K562 (cell line): ENCODE data around the gene RETSAT. TPM values are rescaled to one million over a fixed set of nuclear protein-coding genes. Genes with fewer than 3 reads are reported as not detected.

Source experiments
- ATAC-seq: fragments of 200-7000 bp; cut with Tn5 transposase; 3 replicates; pipeline ENCODE4 v1.9.1; 2020; ENCODE audit warnings: moderate library complexity
- Bru-seq: library from RNA; stranded (reverse); fragments of 400-500 nt; gene quantifications from one replicate; lab custom pipeline; 2021; lab: Mats Ljungman, UMichigan
- BruChase-seq, 2 experiments: library from RNA; stranded (reverse); fragments of 400-500 nt; gene quantifications; one replicate each; lab custom pipeline; 2021; lab: Mats Ljungman, UMichigan
- BruUV-seq: library from RNA; stranded (reverse); fragments of 400-500 nt; replicated peaks from 2 replicates; lab custom pipeline; 2021; lab: Mats Ljungman, UMichigan
- CTCF ChIA-PET: fragments of 300-600 bp; formaldehyde crosslinking; extraction: SDS; loops from one replicate; lab custom pipeline; 2021; ENCODE audit warnings: low intra/inter-chr PET ratio; lab: Yijun Ruan, JAX
- POLR2A ChIA-PET: fragments of 300-600, 350-650 bp; sonication (Branson Sonifier 250); formaldehyde crosslinking; extraction: SDS; loops from one replicate; lab custom pipeline; 2021; ENCODE audit warnings: antibody characterized with exemption, inconsistent platforms; lab: Yijun Ruan, JAX
- DNase-seq, 4 experiments: peaks; one replicate each; pipeline versions ENCODE4 v3.0.0 to v3.0.0-alpha.2; 2011 to 2018; ENCODE audit warnings: low spot score in 3 of 4, mixed read lengths in 3 of 4; ENCODE audit errors: extremely low read depth in 1 of 4
- FAIRE-seq: peaks from 2 replicates; lab custom pipeline; 2011; peaks lifted over from hg19 to GRCh38; lab: Jason Lieb, UNC
- H2AFZ ChIP-seq: 2 replicates; pipeline ENCODE4 v1.6.0; 2011; ENCODE audit warnings: low read depth, low read length, control low read depth, inconsistent platforms
- H3K27ac ChIP-seq: fragments of 200-600 bp; 3 replicates; pipeline ENCODE4 v1.8.0; 2011; ENCODE audit warnings: low read depth, mild to moderate bottlenecking, control low read depth, inconsistent platforms, low read length, moderate library complexity, mixed read lengths; ENCODE audit errors: extremely low read depth
- H3K27me3 ChIP-seq, 2 experiments: fragments of 300-600 bp in 1 of 2; 2 replicates in 1 of 2; 3 replicates in 1 of 2; pipeline versions ENCODE4 v1.6.0 to v1.8.0; 2011; ENCODE audit warnings: inconsistent platforms in 2 of 2, low read length in 2 of 2, mild to moderate bottlenecking in 1 of 2, mixed read lengths in 1 of 2, moderate library complexity in 1 of 2; ENCODE audit not compliant: control insufficient read depth in 2 of 2, insufficient read depth in 2 of 2
- H3K36me3 ChIP-seq: fragments of 300-600 bp; 3 replicates; pipeline ENCODE4 v1.8.0; 2011; ENCODE audit warnings: mild to moderate bottlenecking, low read length, inconsistent platforms; ENCODE audit not compliant: control insufficient read depth, insufficient read depth
- H3K4me1 ChIP-seq, 2 experiments: fragments of 200-600 bp in 1 of 2; replicated peaks in 1 of 2; 2 replicates in 1 of 2; 3 replicates in 1 of 2; pipeline versions ENCODE4 v1.5.1 to v1.8.0; 2011; ENCODE audit warnings: inconsistent platforms in 2 of 2, low read length in 2 of 2, mild to moderate bottlenecking in 1 of 2, mixed read lengths in 1 of 2, moderate library complexity in 1 of 2; ENCODE audit not compliant: control insufficient read depth in 2 of 2, insufficient read depth in 2 of 2
- H3K4me2 ChIP-seq: 2 replicates; pipeline ENCODE4 v1.6.1; 2011; ENCODE audit warnings: low read length, control low read depth, inconsistent platforms, mixed read lengths; ENCODE audit not compliant: insufficient read depth
- H3K4me3 ChIP-seq: fragments of 200-600 bp; sonication (generic), shearing (Covaris generic); 2 replicates; pipeline ENCODE4 v1.5.1; 2016; ENCODE audit warnings: control low read depth, inconsistent platforms
- H3K79me2 ChIP-seq: fragments of 200-600 bp; 3 replicates; pipeline ENCODE4 v1.8.0; 2011; ENCODE audit warnings: low read length, inconsistent platforms; ENCODE audit not compliant: control insufficient read depth, insufficient read depth
- H3K9ac ChIP-seq, 2 experiments: 2 replicates each; pipeline versions ENCODE4 v1.6.0 to v1.6.1; 2011; ENCODE audit warnings: low read depth in 2 of 2, low read length in 2 of 2, control low read depth in 1 of 2, inconsistent platforms in 1 of 2, mild to moderate bottlenecking in 1 of 2, mixed read lengths in 1 of 2; ENCODE audit not compliant: insufficient read depth in 1 of 2
- H3K9me1 ChIP-seq: one replicate; pipeline ENCODE4 v1.6.0; 2011; ENCODE audit warnings: inconsistent platforms, mild to moderate bottlenecking, low read length, moderate library complexity; ENCODE audit not compliant: control insufficient read depth, insufficient read depth
- H3K9me3 ChIP-seq: replicated peaks from 2 replicates; pipeline ENCODE4 v1.5.1; 2011; ENCODE audit warnings: low read depth, low read length, inconsistent platforms; ENCODE audit not compliant: control insufficient read depth, insufficient read depth
- H4K20me1 ChIP-seq: replicated peaks from 2 replicates; pipeline ENCODE4 v1.6.1; 2011; ENCODE audit warnings: low read length, inconsistent platforms, mixed read lengths; ENCODE audit not compliant: control insufficient read depth, insufficient read depth
- CBFA2T2 ChIP-seq: fragments of 450-650 bp; conservative IDR thresholded peaks from 2 replicates; pipeline ENCODE4 v1.6.1; 2017; ENCODE audit warnings: mild to moderate bottlenecking
- GABPB1 ChIP-seq: sonication (generic); formaldehyde crosslinking; IDR thresholded peaks from 2 replicates; pipeline ENCODE4 v1.8.0; 2022; ENCODE audit warnings: mild to moderate bottlenecking, missing genetic modification reagents
- MAZ ChIP-seq, 2 experiments: fragments of 450-650 bp in 1 of 2; sonication (generic) in 1 of 2; formaldehyde crosslinking; IDR thresholded peaks in 1 of 2; conservative IDR thresholded peaks in 1 of 2; 2 replicates each; pipeline versions ENCODE4 v1.4.0 to v1.5.0; 2020; ENCODE audit warnings: mild to moderate bottlenecking in 1 of 2, missing genetic modification reagents in 1 of 2
- PHF21A ChIP-seq: fragments of 450-650 bp; IDR thresholded peaks from 2 replicates; pipeline ENCODE4 v1.6.1; 2017; ENCODE audit warnings: low read depth, borderline replicate concordance
- POLR2G ChIP-seq: fragments of 200-400 bp; formaldehyde crosslinking; IDR thresholded peaks from 2 replicates; pipeline ENCODE4 v1.6.1; 2017; ENCODE audit warnings: low read depth, mild to moderate bottlenecking, antibody characterized with exemption, low read length, moderate library complexity
- SLC30A9 ChIP-seq: fragments of 250-450 bp; sonication (Bioruptor Pico); IDR thresholded peaks from 2 replicates; pipeline ENCODE4 v1.8.0; 2022; ENCODE audit warnings: mild to moderate bottlenecking, moderate library complexity
- ZFX ChIP-seq: sonication (generic); formaldehyde crosslinking; IDR thresholded peaks from 2 replicates; pipeline ENCODE4 v1.8.0; 2022; ENCODE audit warnings: mild to moderate bottlenecking, missing genetic modification reagents, moderate library complexity
- ZNF274 ChIP-seq: IDR thresholded peaks from 2 replicates; pipeline ENCODE4 v1.6.1; 2011; ENCODE audit warnings: low read depth, mild to moderate bottlenecking, low read length, moderate library complexity, borderline replicate concordance
- WGBS: fragments of 100-300 bp; shearing (Covaris generic); methylation state at CpG from one replicate; pipeline ENCODE4 v1.1.6; 2016; ENCODE audit warnings: low coverage, mixed read lengths; ENCODE audit not compliant: insufficient coverage; ENCODE audit errors: missing lambda C conversion rate; 5-methylcytosine and 5-hydroxymethylcytosine counted together
- in situ Hi-C: fragments of 300-500 bp; cut with MboI; formaldehyde crosslinking; loops from 4 replicates; pipeline ENCODE4 v1.15.0; 2018; ENCODE audit warnings: inconsistent platforms, mixed read lengths
- intact Hi-C: fragments of 100-400 bp; cut with micrococcal nuclease; formaldehyde crosslinking; loops from 2 replicates; pipeline ENCODE4 v1.14.2; 2022
- long read RNA-seq, 3 experiments: library from polyadenylated mRNA in 2 of 3; library from RNA in 1 of 3; unstranded in 2 of 3; stranded (forward) in 1 of 3; transcript quantifications; one replicate each; pipeline ENCODE4 v2.0.0, GENCODE V29; 2019 to 2022
- polyA minus RNA-seq, 3 experiments: library from RNA; depleted of rRNA, polyadenylated mRNA; stranded (reverse); fragments of >200 nt; gene quantifications; 2 replicates each; pipeline ENCODE4 v1.2.3, GENCODE V29; 2011
- polyA plus RNA-seq, 8 experiments: library from polyadenylated mRNA; depleted of rRNA in 4 of 8; stranded (reverse) in 5 of 8; unstranded in 3 of 8; fragments of >200 nt; fragmentation: Nextera tagmentation in 2 of 8; fragmentation: Illumina TruSeq in 1 of 8; extraction: Ambion mirVana in 2 of 8; extraction: Trizol in 1 of 8; gene quantifications; 2 replicates each; pipeline versions ENCODE4 v1.2.1 to v1.2.3, GENCODE V29; 2011 to 2014; ENCODE audit warnings: inconsistent platforms in 1 of 8, missing spikeins in 1 of 8
- total RNA-seq, 7 experiments: library from RNA; depleted of rRNA in 6 of 7; stranded (reverse); fragments of >200 nt in 6 of 7; fragmentation: Illumina TruSeq in 2 of 7; extraction: Trizol in 2 of 7; gene quantifications; 2 replicates each; pipeline versions ENCODE4 v1.2.1 to v1.2.3, GENCODE V29; 2011 to 2021; ENCODE audit warnings: low replicate concordance in 1 of 7
- TF ChIP-seq, protein P1 (sequence below), 2 experiments: IDR thresholded peaks; 2 replicates each; pipeline ENCODE4 v1.6.1; 2012; ENCODE audit warnings: improper control_type of control experiment in 2 of 2, low read depth in 2 of 2, low read length in 2 of 2, borderline replicate concordance in 1 of 2
- TF ChIP-seq, protein P2 (sequence below): fragments of 250-450 bp; sonication (Bioruptor Pico); IDR thresholded peaks from 2 replicates; pipeline ENCODE4 v1.5.0; 2022; ENCODE audit warnings: mild to moderate bottlenecking

RETSAT gene
- total RNA-seq (2011; cell fraction: chromatin; rRNA removed; ENCODE audit: low replicate concordance): 45.6 and 82.8 TPM in 2 replicates
- total RNA-seq (2011; cell fraction: nucleolus; rRNA removed): 68.5 and 68.6 TPM in 2 replicates
- total RNA-seq (2011; cell fraction: nucleoplasm; rRNA removed): 61.2 and 66.1 TPM in 2 replicates
- total RNA-seq (2014; rRNA removed) (12.3 and 15.6 TPM in 2 replicates), total RNA-seq (2014; rRNA removed; fragmentation: Illumina TruSeq; extraction: Trizol) (13.2 and 14.4 TPM in 2 replicates), total RNA-seq (2015; rRNA removed; fragmentation: Illumina TruSeq; extraction: Trizol) (17.9 and 20.0 TPM in 2 replicates), total RNA-seq (2021) (19.5 and 20.1 TPM in 2 replicates), polyA plus RNA-seq (2011; rRNA removed) (16.8 and 18.3 TPM in 2 replicates), polyA plus RNA-seq (2014; fragmentation: Illumina TruSeq; extraction: Trizol) (18.7 and 21.6 TPM in 2 replicates), polyA plus RNA-seq (2014; fragmentation: Nextera tagmentation; extraction: Ambion mirVana) (1 to 10 TPM; 1.9 to 5.6 TPM), polyA plus RNA-seq (2014; rRNA removed) (13.8 and 16.5 TPM in 2 replicates), polyA minus RNA-seq (2011; rRNA and poly(A)+ RNA removed) (17.0 and 18.0 TPM in 2 replicates), Bru-seq, nascent RNA (percentile 75 among the genes with signal in this experiment), BruChase-seq, experiment 1, labeled RNA remaining after a 2-hour chase (percentile 68 among the genes with signal in this experiment), BruChase-seq, experiment 2, labeled RNA remaining after a 6-hour chase (percentile 71 among the genes with signal in this experiment)
- 16.5 and 17.9 TPM in 2 replicates for polyA plus RNA-seq (2011; cell fraction: cytosol; rRNA removed)
- 58.2 and 61.1 TPM in 2 replicates for polyA plus RNA-seq (2011; cell fraction: nucleus; rRNA removed)
- 18.6 and 29.4 TPM in 2 replicates for polyA plus RNA-seq (2012)
- polyA minus RNA-seq (2011; cell fraction: cytosol; rRNA and poly(A)+ RNA removed): 13.9 and 14.6 TPM in 2 replicates
- 17.0 and 26.4 TPM in 2 replicates for polyA minus RNA-seq (2011; cell fraction: nucleus; rRNA and poly(A)+ RNA removed)
- long read RNA-seq, experiment 1, partial matches to known transcripts: 7 of 15 reads
- long read RNA-seq, experiment 1, other reads (novel, unspliced or antisense): 6 of 15 reads
- long read RNA-seq, experiment 2, transcript RETSAT-201 (11 exons, 3,100 nt): major isoform, 6 of 13 reads
- long read RNA-seq, experiment 2, partial matches to known transcripts: 1 of 13 reads
- long read RNA-seq, experiment 2, other reads (novel, unspliced or antisense): 6 of 13 reads
- long read RNA-seq, experiment 3, partial matches to known transcripts: 0 of 1 reads
- long read RNA-seq, experiment 3, other reads (novel, unspliced or antisense): 1 of 1 reads

DNA sequence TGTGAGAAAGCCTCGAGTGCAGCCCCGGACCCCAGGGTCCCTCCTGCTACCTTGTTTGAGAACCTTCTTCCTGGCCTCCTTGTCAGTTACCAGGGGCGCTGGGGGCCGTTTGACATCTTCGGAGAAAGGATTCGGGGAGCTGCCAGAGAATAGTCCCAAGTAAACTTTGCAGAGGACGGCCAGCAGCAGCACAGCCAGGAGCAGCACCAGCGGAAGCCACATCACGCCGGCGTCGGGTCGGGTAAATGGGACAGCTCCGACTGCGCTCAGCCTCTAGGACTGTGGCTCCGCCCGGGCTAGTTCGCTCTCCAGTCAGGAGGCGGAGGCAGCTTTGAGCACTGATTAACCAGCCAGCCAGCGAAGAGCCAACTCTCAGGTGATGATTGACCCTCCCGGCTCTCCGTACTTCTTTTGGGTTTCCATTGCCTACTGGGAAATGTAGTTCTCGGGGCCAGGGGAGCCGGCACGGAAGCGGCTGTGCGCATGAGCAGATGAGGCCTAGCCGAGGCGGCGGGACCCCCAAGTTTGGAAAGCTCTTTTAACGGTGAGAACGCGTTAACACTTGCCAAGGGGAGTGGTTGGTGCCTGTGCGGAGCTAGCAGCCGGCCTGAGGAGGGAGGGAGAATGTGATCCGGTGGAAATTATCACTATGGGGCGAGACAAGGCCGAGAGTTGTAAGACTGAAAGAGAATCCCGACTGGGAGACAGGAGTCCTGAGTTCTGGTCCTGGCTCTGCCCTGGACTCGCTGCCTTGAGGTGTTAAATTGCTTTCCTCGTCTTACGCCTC, at the start of gene RETSAT, which contains the start of gene ELMOD3:
RETSAT (minus strand) TSS at position 243 of the 787 bp plus-strand sequence; CDS start at position 222, 21 bp downstream.
ELMOD3 (plus strand) TSS at position 484 of the 787 bp plus-strand sequence. CDS start 2,430 bp downstream, outside the sequence.
- FAIRE-seq: peak; percentile 99
- ChIA-PET POLR2A (interaction anchor here (0.6 to 2.5 kb wide), 18 partner anchors 9 to 369 kb away, joined by 3 to 15 read pairs (median 6); partner anchors contain the start of genes MAT2A, RNF181 and TGOLN2), CTCF (no interaction called here)
- ATAC-seq: peak; percentile 98
- H2AFZ ChIP-seq: peak within 1 kb of the TSS; percentile 97
- peaks cover 32% of the 10 kb centered on the region for H3K79me2 ChIP-seq
- in situ Hi-C loops (no loop called here), intact Hi-C loops (loop anchor here (1.0 kb wide), 1 partner anchor 25 kb away; no protein-coding TSS in a partner anchor)
- H4K20me1 ChIP-seq: no peaks in the 10 kb centered on the region
- no peaks in the 10 kb centered on the region for H3K9me3 ChIP-seq
- no peaks in the 10 kb centered on the region for H3K27me3 ChIP-seq
- H3K36me3 ChIP-seq: peaks cover 53% of the 10 kb centered on the region; the same call in 2 of the 3 replicates
- H3K4me1 ChIP-seq: peaks cover 9 to 15% of the 10 kb centered on the region in 2 experiments
- peak within 1 kb of the TSS; percentile 84 for H3K27ac ChIP-seq
- H3K4me2 ChIP-seq: peak within 1 kb of the TSS; percentile 100
- H3K9ac ChIP-seq: peak within 1 kb of the TSS; percentile 91 to 94
- BruUV-seq: no TSS peak
- H3K4me3 ChIP-seq: peak within 1 kb of the TSS; percentile 83
- no peaks in the 10 kb centered on the region for H3K9me1 ChIP-seq
- WGBS: under 1% methylated on average over 42 of the region's 42 CpGs
- DNase-seq: peak; percentile 96 to 99 (median 96)
- TF ChIP-seq MAZ (CRISPR knock-in tag; conservative IDR thresholded peaks at IDR 0.05 in 1 of 2, IDR thresholded peaks at IDR 0.05 in 1 of 2) (peak; percentile 31 to 65; a peak in 1 of 4 replicates), PHF21A (peak; percentile 73; the same call in 1 of the 2 replicates), POLR2G (peak; percentile 99), GABPB1 (CRISPR knock-in tag) (peak; percentile 71; the same call in 1 of the 2 replicates), ZNF274 (no peak), CBFA2T2 (no peak), ZFX (CRISPR knock-in tag) (peak; percentile 96), SLC30A9 (CRISPR knock-in tag) (no peak)
- TF ChIP-seq, protein P1, sequence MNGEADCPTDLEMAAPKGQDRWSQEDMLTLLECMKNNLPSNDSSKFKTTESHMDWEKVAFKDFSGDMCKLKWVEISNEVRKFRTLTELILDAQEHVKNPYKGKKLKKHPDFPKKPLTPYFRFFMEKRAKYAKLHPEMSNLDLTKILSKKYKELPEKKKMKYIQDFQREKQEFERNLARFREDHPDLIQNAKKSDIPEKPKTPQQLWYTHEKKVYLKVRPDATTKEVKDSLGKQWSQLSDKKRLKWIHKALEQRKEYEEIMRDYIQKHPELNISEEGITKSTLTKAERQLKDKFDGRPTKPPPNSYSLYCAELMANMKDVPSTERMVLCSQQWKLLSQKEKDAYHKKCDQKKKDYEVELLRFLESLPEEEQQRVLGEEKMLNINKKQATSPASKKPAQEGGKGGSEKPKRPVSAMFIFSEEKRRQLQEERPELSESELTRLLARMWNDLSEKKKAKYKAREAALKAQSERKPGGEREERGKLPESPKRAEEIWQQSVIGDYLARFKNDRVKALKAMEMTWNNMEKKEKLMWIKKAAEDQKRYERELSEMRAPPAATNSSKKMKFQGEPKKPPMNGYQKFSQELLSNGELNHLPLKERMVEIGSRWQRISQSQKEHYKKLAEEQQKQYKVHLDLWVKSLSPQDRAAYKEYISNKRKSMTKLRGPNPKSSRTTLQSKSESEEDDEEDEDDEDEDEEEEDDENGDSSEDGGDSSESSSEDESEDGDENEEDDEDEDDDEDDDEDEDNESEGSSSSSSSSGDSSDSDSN (IDR thresholded peaks at IDR 0.05; ENCODE audit: borderline replicate concordance in 1 of 2, low read depth in 2 of 2, low read length in 2 of 2): peak; percentile 91 to 99; a peak in 3 of 4 replicates
- TF ChIP-seq, protein P2, sequence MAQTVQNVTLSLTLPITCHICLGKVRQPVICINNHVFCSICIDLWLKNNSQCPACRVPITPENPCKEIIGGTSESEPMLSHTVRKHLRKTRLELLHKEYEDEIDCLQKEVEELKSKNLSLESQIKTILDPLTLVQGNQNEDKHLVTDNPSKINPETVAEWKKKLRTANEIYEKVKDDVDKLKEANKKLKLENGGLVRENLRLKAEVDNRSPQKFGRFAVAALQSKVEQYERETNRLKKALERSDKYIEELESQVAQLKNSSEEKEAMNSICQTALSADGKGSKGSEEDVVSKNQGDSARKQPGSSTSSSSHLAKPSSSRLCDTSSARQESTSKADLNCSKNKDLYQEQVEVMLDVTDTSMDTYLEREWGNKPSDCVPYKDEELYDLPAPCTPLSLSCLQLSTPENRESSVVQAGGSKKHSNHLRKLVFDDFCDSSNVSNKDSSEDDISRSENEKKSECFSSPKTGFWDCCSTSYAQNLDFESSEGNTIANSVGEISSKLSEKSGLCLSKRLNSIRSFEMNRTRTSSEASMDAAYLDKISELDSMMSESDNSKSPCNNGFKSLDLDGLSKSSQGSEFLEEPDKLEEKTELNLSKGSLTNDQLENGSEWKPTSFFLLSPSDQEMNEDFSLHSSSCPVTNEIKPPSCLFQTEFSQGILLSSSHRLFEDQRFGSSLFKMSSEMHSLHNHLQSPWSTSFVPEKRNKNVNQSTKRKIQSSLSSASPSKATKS: no peak
